UCSD-AML1 (cell line): ENCODE data around the gene A1BG.
"Not testable (repeated sequence)": the region's sequence is repeated elsewhere in the genome, so short reads cannot be mapped to it uniquely, and the experiment has no call there.

Experiments used
- DNase-seq: peaks from one replicate; lab custom pipeline; 2025; ENCODE audit not compliant: unreplicated experiment; lab: John Stamatoyannopoulos, UW

The A1BG gene

GRCh38 chr19:58361900-58362271, 8.6 kb upstream of the A1BG start:
- peak; percentile 80 for DNase-seq

GRCh38 chr19:58357481-58358145, 4.3 kb upstream of the A1BG start:
- DNase-seq = no peak

- DNase-seq = no peak
Observed at GRCh38 chr19:58356766-58357480, 3.6 kb upstream of the A1BG start.

GRCh38 chr19:58355908-58356765, 2.8 kb upstream of the A1BG start:
- no peak for DNase-seq

- no peak for DNase-seq
Observed at GRCh38 chr19:58355215-58355796, 2.0 kb upstream of the A1BG start.

- DNase-seq = no peak
Observed at GRCh38 chr19:58354478-58355030, 1.3 kb upstream of the A1BG start.

- no peak for DNase-seq
Observed at GRCh38 chr19:58353717-58354477, 605 bp upstream of the A1BG start.

- no peak for DNase-seq
Observed at GRCh38 chr19:58351990-58352755, 1.1 kb downstream of the A1BG start.

- no peak for DNase-seq
Observed at GRCh38 chr19:58351558-58351878, 1.8 kb downstream of the A1BG start.

GRCh38 chr19:58350871-58351557, 2.3 kb downstream of the A1BG start:
- DNase-seq = no peak

GRCh38 chr19:58350001-58350861, 3.1 kb downstream of the A1BG start:
- DNase-seq = no peak

- no peak for DNase-seq
Observed at GRCh38 chr19:58349590-58349989, 3.7 kb downstream of the A1BG start.

- not testable (repeated sequence) for DNase-seq
Observed at GRCh38 chr19:58348080-58348479, 5.2 kb downstream of the A1BG start.

GRCh38 chr19:58346961-58347929, 6.0 kb downstream of the A1BG start:
- DNase-seq = peak; percentile 90

- no peak for DNase-seq
Observed at GRCh38 chr19:58345558-58345957, 7.7 kb downstream of the A1BG start.

- DNase-seq = no peak
Observed at GRCh38 chr19:58338825-58339558, 14.3 kb downstream of the A1BG start.
